Lung microvascular endothelial cell (primary cell): ENCODE results near the gene PCMT1. TPM values are rescaled to one million over a fixed set of nuclear protein-coding genes. Genes with fewer than 3 reads are reported as not detected.
"Not testable (repeated sequence)": the region's sequence is repeated elsewhere in the genome, so short reads cannot be mapped to it uniquely, and the experiment has no call there.

ENCODE experiments used
- DNase-seq, 2 donors: peaks; one replicate each; pipeline versions ENCODE4 v3.0.0 to v3.0.0-alpha.2; 2010; ENCODE audit warnings: low read depth in 2 of 2
- total RNA-seq: library from RNA; depleted of rRNA; stranded (reverse); fragments of >200 nt; gene quantifications from 2 replicates; pipeline ENCODE4 v1.2.1, GENCODE V29; 2014

The PCMT1 gene
- total RNA-seq, 1 donor from 2014 or later: 74.0 TPM

DNA sequence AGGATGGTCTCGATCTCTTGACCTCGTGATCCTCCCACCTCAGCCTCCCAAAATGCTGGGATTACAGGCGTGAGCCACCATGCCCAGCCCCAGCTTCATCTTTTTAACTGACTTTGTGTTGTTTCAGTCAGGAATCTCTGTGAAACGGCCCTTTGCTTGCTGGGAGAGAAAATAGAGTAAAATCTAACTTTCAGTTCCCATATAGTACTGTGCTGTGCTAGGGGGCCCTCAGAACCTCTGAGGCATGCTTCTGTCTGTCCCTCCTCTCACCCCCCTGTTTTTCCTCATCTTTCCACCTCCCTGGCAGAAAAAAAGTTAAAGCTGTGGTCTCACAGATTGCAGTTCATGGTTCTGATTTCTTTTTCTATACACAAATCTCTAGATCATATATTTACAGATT lies 66.2 kb downstream of the PCMT1 start:
- no peak for DNase-seq

DNA sequence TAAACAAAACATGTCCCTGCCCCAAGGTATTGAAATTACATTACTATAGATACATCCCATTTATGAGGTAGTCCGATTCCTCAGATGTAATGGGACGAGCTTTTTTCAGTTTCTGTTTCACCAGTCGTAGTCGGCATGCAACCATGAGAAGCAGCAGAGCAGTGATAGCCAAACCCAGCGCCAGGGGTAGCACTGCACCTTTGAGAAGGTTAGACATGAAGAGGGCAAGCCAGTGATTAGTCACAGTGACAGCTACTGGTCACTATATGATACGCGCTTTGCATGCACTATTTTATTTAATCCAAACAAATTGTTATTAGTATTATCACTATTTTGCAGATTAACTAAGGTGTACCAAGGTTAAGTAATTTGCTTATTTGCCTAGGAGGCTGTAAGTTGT lies 71.0 kb downstream of the PCMT1 start:
- no peak for DNase-seq

- DNase-seq: no peak
Measured at GRCh38 chr6:149821492-149821891, 72.0 kb downstream of the PCMT1 start.

GRCh38 chr6:149823013-149823412 lies 73.5 kb downstream of the PCMT1 start:
- no peak for DNase-seq

- no peak for DNase-seq
Measured at GRCh38 chr6:149825292-149825691, 75.8 kb downstream of the PCMT1 start.

- DNase-seq: no peak
Measured at GRCh38 chr6:149830731-149831307, 81.3 kb downstream of the PCMT1 start.

GRCh38 chr6:149831308-149831820 lies 81.8 kb downstream of the PCMT1 start:
- DNase-seq: no peak

DNA sequence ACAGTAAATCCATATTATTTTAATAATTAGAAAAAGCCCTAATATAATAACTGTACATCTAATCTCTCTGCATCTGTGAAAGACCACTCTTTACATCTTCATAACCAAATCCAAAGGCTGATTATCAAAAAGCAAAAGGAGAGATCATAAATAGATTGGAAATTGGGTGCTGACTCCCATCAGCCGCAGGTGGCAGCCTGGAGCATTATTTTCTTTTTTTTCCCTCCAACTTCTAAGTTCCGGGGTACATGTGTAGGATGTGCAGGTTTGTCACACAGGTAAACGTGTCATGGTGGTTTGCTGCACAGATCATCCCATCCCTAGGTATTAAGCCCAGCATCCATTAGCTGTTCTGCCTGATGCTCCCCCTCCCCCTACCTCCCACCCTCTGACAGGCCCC lies 84.1 kb downstream of the PCMT1 start:
- DNase-seq: no peak

DNA sequence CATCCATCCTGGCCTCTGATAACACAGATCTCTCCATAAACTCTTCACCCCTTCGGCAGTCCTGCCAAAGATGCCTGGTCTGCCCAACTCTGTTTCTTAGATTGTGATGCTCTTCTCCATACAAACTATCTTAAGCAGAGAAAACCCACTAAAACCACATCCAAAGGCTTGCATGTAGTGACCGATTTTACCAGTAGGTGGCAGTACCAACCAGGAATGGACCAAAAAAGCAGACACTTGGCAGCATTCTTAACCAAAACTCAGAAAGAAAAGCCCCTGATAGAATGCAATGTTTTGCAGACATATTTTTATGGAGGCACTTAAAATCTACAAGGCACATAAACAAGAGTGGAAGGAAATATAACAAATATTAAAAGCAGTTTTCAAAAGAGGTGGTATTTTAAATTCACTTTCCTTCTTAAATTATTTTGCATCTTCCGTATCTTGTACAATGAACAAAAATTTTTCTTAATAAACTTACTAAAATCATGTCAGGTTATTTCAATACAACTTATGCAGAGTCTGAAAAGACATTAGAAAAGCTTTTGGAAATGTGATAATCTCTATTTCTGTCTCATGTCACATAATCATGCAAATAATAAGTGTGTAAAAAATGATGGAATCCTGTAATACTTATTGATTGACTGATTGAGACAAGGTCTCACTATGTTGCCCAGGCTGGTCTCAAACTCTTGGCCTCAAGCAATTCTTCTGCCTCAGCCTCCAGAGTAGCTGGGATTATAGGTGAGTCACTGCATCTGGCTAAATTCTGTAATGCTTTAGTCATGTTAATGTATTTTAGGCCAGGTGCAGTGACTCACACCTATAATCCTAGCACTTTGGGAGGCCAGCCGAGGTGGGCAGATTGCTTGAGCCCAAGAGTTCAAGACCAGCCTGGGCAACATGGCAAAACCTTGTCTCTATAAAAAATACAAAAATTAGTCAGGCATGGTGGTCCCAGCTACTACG lies 85.3 kb downstream of the PCMT1 start:
- peak; percentile 71 to 75 for DNase-seq

DNA sequence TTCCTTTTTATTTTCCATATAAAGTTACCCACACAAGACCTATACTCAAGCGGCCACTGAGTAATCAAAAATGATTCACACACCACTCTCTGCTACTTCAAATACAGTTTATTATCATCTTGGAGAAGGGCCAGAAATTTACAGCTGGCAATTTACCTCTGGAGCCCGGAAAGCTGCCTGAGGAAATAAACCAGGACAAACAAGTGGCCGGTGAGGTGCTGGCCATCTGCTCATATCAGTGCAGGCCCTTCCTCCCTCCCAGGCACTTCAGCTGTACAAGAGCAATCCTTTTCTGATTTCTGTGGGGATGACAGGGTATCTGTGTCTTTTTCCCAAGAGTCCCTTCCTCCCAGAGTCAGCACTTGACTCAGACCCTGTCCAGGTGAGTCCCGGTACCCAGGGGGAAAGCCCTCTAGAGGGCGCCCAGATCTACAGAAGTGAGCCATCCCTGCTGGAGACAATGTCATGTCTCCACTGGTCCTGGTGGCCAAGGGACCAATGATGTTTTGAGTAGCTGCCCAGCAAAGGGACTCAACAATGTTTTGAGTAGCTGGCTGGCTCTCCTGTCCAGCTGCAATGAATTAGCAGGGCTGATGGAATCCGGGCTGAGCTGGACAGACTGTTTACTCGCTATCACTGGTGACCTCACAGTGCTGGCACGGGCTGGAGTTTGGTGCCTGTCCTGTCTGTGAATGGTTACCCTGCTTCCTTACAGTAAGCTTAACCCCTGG lies 91.0 kb downstream of the PCMT1 start:
- peak; percentile 62 to 85 for DNase-seq

DNA sequence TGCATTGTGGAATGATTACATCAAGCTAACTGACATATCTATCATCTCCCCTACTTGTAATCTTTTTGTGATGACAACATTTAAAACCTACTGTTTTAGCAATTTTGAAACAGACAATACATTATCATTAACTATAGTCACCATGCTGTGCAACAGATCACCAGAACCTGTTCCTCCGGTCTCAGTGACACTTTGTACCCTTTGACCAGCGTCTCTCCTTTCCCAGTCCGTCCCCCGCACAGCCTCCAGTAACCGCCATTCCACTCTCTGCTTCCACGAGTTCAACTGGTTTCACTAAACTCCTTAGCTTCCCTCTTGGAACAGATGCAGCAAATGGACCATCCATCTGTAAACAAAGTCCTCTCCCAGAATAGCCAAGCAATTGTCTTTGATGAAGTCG lies 92.8 kb downstream of the PCMT1 start:
- DNase-seq: no peak

GRCh38 chr6:149843051-149843633 lies 93.6 kb downstream of the PCMT1 start:
- no peak for DNase-seq

DNA sequence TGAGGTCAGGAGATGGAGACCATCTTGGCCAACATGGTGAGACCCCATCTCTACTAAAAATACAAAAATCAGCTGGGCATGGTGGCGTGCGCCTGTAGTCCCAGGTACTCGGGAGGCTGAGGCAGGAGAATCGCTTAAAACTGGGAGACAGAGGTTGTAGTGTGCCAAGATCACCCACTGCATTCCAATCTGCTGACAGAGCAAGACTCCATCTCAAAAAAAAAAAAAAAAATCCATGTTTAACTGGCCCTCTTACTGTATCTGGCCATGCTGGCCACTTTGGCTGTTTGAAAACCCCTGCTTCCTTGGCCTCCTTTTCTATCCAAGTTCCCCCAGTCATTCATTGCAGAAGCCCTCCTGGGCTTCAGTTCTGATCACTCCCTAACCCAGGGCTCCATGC lies 94.5 kb downstream of the PCMT1 start:
- DNase-seq: not testable (repeated sequence)

- no peak for DNase-seq
Measured at GRCh38 chr6:149844480-149844879, 94.9 kb downstream of the PCMT1 start.

GRCh38 chr6:149845549-149845948 lies 96.0 kb downstream of the PCMT1 start:
- DNase-seq: no peak

DNA sequence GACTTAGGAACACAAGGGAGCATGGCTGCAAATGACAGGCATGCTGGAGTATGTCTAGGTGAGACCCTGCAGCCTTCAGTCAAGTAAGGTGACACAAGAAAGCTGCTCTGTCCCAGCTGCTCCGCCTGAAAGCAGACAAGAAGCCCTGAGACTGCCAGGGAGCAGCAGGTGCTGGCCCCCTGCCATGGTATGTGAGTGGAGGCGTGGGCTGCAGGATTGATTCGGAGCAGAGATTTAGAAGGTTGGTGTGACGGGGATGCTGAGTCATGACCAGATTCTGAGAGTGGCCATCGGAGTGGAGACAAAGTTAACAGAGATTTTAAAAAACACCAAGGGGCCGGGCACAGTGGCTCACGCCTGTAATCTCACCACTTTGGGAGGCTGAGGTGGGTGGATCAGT lies 96.8 kb downstream of the PCMT1 start:
- peak in 1 of 2 donors; percentile 63 for DNase-seq

- no peak for DNase-seq
Measured at GRCh38 chr6:149847939-149848267, 98.4 kb downstream of the PCMT1 start.

GRCh38 chr6:149848343-149848742 lies 98.8 kb downstream of the PCMT1 start:
- DNase-seq: not testable (repeated sequence)

DNA sequence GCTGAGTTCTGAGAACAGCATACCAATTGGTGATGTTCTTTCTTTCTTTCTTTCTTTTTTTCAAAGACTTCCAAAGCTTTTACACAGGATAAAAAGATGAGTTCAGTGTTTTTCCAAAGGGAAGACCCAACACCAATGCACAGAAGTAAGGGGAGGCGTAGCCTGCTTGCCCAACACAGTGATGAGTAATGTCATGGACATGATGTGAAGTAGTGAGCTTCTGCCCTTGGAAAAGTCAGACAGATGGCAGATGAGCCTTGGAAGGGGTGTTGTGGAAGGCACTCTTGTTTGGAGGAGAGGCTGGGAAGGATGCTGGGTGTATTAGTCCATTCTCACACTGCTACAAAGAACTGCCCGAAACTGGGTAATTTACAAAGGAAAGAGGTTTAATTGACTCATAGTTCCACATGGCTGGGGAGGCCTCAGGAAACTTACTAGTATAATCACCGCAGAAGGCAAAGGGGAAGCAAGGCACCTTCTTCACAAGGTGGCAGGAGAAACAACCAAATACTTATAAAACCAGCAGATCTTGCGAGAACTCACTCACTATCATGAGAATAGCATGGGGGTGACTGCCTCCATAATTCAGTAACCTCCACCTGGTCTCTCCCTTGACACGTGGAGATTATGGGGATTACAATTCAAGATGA lies 102.0 kb downstream of the PCMT1 start:
- peak in 1 of 2 donors; percentile 21 for DNase-seq

GRCh38 chr6:149852180-149852579 lies 102.6 kb downstream of the PCMT1 start:
- DNase-seq: peak in 1 of 2 donors; percentile 59

- no peak for DNase-seq
Measured at GRCh38 chr6:149852881-149853280, 103.3 kb downstream of the PCMT1 start.
